AG04450 (cell line): Measurements from ENCODE around the gene MBD3L5. TPM values are rescaled to one million over a fixed set of nuclear protein-coding genes. Genes with fewer than 3 reads are reported as not detected.

Experiments
- CTCF ChIA-PET: fragments of 300-600, 350-600 bp; formaldehyde crosslinking; extraction: SDS; loops from one replicate; lab custom pipeline; 2022; ENCODE audit warnings: antibody characterized with exemption, inconsistent platforms; lab: Charles Lee
- POLR2A ChIA-PET: fragments of 350-600 bp; formaldehyde crosslinking; extraction: SDS; loops from one replicate; lab custom pipeline; 2021; ENCODE audit warnings: antibody characterized with exemption, inconsistent platforms; lab: Yijun Ruan, JAX
- DNase-seq: peaks from one replicate; pipeline ENCODE4 v3.0.0-alpha.2; 2011; ENCODE audit warnings: low read depth, low spot score
- H3K27ac ChIP-seq: one replicate; pipeline ENCODE4 v1.5.1; 2012; ENCODE audit warnings: low read depth, low read length, control low read depth
- H3K27me3 ChIP-seq: one replicate; pipeline ENCODE4 v1.6.0; 2012; ENCODE audit warnings: low read length; ENCODE audit not compliant: control insufficient read depth, insufficient read depth
- H3K4me3 ChIP-seq: 2 replicates; pipeline ENCODE4 v1.5.1; 2011; ENCODE audit warnings: mild to moderate bottlenecking, low read depth, low read length, control low read depth
- H3K9me3 ChIP-seq: 2 replicates; pipeline ENCODE4 v1.5.1; 2012; ENCODE audit warnings: low read length; ENCODE audit not compliant: control insufficient read depth, insufficient read depth
- CTCF ChIP-seq: IDR thresholded peaks from 2 replicates; pipeline ENCODE4 v1.5.1; 2011; ENCODE audit warnings: low read depth, low read length, control low read depth, inconsistent platforms
- polyA plus RNA-seq: library from polyadenylated mRNA; depleted of rRNA; stranded (reverse); fragments of >200 nt; gene quantifications from 2 replicates; pipeline ENCODE4 v1.2.3, GENCODE V29; 2011; rRNA removed

MBD3L5 gene
- polyA plus RNA-seq, 1 experiment, result not detected

GRCh38 chr19:7072541-7072940 is 42.2 kb downstream of the MBD3L5 start:
- POLR2A ChIA-PET, result no interaction called here
- TF ChIP-seq CTCF, result no peak
- no peak for DNase-seq
- Histone ChIP-seq H3K27me3 (no peaks in the 10 kb centered on the region), H3K9me3 (peaks cover 39% of the 10 kb centered on the region), H3K4me3 (no peak overlapping the region), H3K27ac (no peak overlapping the region)
- CTCF ChIA-PET, result no interaction called here

- ChIA-PET CTCF (no interaction called here), POLR2A (no interaction called here)
Measured at GRCh38 chr19:7074705-7075282, 44.4 kb downstream of the MBD3L5 start.

GRCh38 chr19:7076151-7076550 is 45.8 kb downstream of the MBD3L5 start:
- ChIA-PET POLR2A (no interaction called here), CTCF (no interaction called here)
- H3K27me3 ChIP-seq, result no peaks in the 10 kb centered on the region
- H3K27ac ChIP-seq, result no peak overlapping the region
- no peak for TF ChIP-seq CTCF
- no peak overlapping the region for H3K4me3 ChIP-seq
- peaks cover 66% of the 10 kb centered on the region for H3K9me3 ChIP-seq
- no peak for DNase-seq

More at GRCh38 chr19:7074705-7075282, 44.4 kb downstream of the MBD3L5 start:
- Histone ChIP-seq H3K9me3 (peaks cover 53% of the 10 kb centered on the region), H3K4me3 (no peak overlapping the region), H3K27ac (no peak overlapping the region), H3K27me3 (no peaks in the 10 kb centered on the region)
- no peak for TF ChIP-seq CTCF
- DNase-seq, result no peak

- peaks cover 73% of the 10 kb centered on the region for H3K9me3 ChIP-seq
- H3K27me3 ChIP-seq, result no peaks in the 10 kb centered on the region
- no peak for TF ChIP-seq CTCF
- H3K4me3 ChIP-seq, result no peak overlapping the region
- DNase-seq, result no peak
- CTCF ChIA-PET, result interaction anchor here (0.6 kb wide), 1 partner anchor 26 kb away, joined by 4 read pairs; no protein-coding TSS in a partner anchor
- H3K27ac ChIP-seq, result no peak overlapping the region
- POLR2A ChIA-PET, result interaction anchor here (0.7 kb wide), 1 partner anchor 21 kb away, joined by 6 read pairs; no protein-coding TSS in a partner anchor
Measured at GRCh38 chr19:7078008-7078407, 47.6 kb downstream of the MBD3L5 start.

Other genes with a start within 250 kb of the MBD3L5 start
- gene ADGRE1, start 143.0 kb upstream of the MBD3L5 start, polyA plus RNA-seq, result not detected in 2 replicates
- gene MBD3L2B, start 9.1 kb upstream of the MBD3L5 start, polyA plus RNA-seq, result not detected in 2 replicates
- gene MBD3L4, start 9.6 kb downstream of the MBD3L5 start, polyA plus RNA-seq, result not detected in 2 replicates
- not detected in 2 replicates for gene MBD3L2, start 18.7 kb downstream of the MBD3L5 start, polyA plus RNA-seq
- gene MBD3L3, start 28.1 kb downstream of the MBD3L5 start, polyA plus RNA-seq, result not detected in 2 replicates
- gene ZNF557, start 39.1 kb downstream of the MBD3L5 start, polyA plus RNA-seq, result 5.2 and 6.2 TPM in 2 replicates